HCT116 (cell line): ENCODE results near the gene NDUFC2.

ENCODE experiments used
- CTCF ChIP-seq, 3 experiments: fragments of 200-600 bp in 1 of 3; sonication (generic) in 1 of 3; IDR thresholded peaks in 2 of 3; conservative IDR thresholded peaks in 1 of 3; 2 replicates each; pipeline ENCODE4 v1.5.1; 2012 to 2017; ENCODE audit warnings: low read depth in 2 of 3, low read length in 2 of 3, antibody characterized with exemption in 1 of 3, borderline replicate concordance in 1 of 3, control low read depth in 1 of 3, mild to moderate bottlenecking in 1 of 3, mixed read lengths in 1 of 3, mixed run types in 1 of 3, moderate library complexity in 1 of 3; ENCODE audit not compliant: insufficient read depth in 1 of 3
- ELF1 ChIP-seq: IDR thresholded peaks from 2 replicates; pipeline ENCODE4 v1.6.1; 2012; ENCODE audit warnings: low read depth, borderline replicate concordance
- MAX ChIP-seq: IDR thresholded peaks from 2 replicates; pipeline ENCODE4 v1.6.1; 2012
- POLR2A ChIP-seq: IDR thresholded peaks from 2 replicates; pipeline ENCODE4 v1.7.0; 2011; ENCODE audit warnings: borderline replicate concordance; ENCODE audit not compliant: insufficient read depth, insufficient read length; ENCODE audit errors: extremely low read depth
- POLR2AphosphoS5 ChIP-seq: IDR thresholded peaks from 2 replicates; pipeline ENCODE4 v1.6.1; 2011; ENCODE audit warnings: mild to moderate bottlenecking, low read depth, low read length, moderate library complexity
- RAD21 ChIP-seq: IDR thresholded peaks from 2 replicates; pipeline ENCODE4 v1.6.1; 2012; ENCODE audit warnings: low read depth, mild to moderate bottlenecking
- SIN3A ChIP-seq: IDR thresholded peaks from 2 replicates; pipeline ENCODE4 v1.6.1; 2012; ENCODE audit warnings: low read depth
- ZBTB33 ChIP-seq: IDR thresholded peaks from 2 replicates; pipeline ENCODE4 v1.6.1; 2011; ENCODE audit warnings: mild to moderate bottlenecking, low read length, moderate library complexity; ENCODE audit not compliant: insufficient replicate concordance; ENCODE audit errors: extremely low read depth

- TF ChIP-seq POLR2AphosphoS5 (no peak), CTCF (IDR thresholded peaks at IDR 0.05 in 2 of 3, conservative IDR thresholded peaks at IDR 0.05 in 1 of 3; ENCODE audit: borderline replicate concordance in 1 of 3, insufficient read depth in 1 of 3, low read depth in 2 of 3, low read length in 2 of 3) (no peak), SIN3A (no peak), MAX (no peak), RAD21 (no peak), POLR2A (no peak), ZBTB33 (no peak), ELF1 (no peak)
Measured at GRCh38 chr11:78049348-78049747, 30.3 kb downstream of the NDUFC2 start.
